Mammary microvascular endothelial cell (primary cell): ENCODE results near the gene SORBS1. TPM values are rescaled to one million over a fixed set of nuclear protein-coding genes. Genes with fewer than 3 reads are reported as not detected.

Source experiments
- total RNA-seq: library from RNA; depleted of rRNA; stranded (reverse); fragments of >200 nt; gene quantifications from 2 replicates; pipeline ENCODE4 v1.2.3, GENCODE V29; 2015

Gene SORBS1
- total RNA-seq = 2.3 and 4.2 TPM in 2 replicates

DNA sequence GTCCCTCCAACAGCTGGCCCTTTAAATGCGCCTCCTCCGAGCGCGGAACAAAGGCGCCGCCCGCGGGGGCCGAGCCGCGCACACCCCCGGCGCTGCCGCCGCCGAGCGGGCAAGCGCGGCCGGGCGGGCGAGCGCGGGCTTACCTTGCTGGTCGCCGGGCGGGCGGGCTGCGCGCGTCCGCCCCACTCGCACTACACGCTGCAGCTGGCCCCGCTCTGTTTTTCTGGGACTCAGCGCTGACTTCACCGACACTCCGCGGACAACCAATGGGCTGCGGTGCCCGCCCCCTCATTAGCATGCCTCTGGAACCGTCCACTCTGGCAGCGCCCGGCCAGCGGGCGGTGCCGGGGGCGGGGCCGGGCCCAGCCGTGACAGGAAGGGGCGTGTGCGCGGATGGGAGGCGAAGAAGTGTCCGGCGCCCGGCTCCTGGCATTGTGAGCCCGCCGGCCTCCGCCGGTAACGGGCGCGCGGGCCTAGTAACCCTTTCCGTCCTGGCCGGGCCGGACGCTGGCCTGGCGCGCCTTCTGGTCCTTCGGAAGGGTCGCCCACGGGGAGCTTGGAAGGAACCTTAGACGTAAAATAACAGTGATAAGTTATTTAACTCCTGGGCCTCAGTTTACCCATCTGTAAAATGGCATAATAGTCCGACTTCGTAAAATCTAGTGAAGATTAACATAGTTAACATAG, at the start of gene SORBS1:
Gene SORBS1, minus strand, starts transcription at position 195 of the 687 bp plus-strand sequence. CDS start 120,236 bp downstream, outside the sequence.

DNA sequence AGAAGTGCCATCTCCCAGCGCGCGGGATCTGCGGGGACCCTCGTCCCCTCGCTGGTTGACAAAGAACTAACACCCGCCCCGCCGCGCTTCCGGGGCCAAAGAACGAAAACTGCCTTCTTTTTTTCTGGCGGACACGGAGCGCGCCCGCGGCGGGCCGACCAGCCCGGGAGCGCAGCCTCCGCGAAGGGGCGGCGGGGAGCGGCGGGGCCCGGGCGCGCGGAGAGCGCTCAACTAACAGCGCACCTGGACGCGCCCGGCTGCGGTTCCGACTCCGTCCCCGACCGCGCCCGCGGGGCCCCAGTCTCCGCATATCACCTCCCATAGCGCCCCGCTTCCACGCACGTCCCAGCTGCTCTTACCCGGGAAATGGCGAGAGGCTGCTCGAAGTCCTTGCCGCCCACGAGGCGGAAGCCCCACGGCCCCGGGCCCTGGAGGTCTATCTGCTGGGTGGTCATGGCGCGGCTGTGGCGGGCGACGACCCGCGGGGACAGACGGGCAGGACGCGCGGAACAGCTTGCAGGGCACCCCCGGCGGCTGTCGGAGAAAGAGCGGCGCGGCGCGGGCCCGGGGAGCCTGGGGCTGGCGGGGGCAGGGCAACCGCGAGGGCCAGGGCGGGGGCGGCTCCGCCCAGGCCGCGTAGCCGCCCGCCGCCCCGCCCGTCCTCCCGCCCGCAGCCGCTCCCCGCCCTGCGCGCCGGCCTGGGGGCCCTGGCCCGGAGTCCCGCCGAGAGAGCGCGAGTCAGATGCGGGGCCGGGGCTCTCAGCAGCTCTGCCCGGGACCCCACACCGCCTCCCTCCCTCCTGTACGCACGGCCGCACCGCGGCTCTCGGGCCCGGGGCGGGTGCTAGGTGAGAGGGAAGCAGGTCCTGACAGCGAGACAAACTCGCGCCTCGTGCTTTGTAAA, 270.5 kb downstream of the SORBS1 start, which contains the start of gene PDLIM1:
Gene PDLIM1, minus strand, starts transcription at position 543 of the 904 bp plus-strand sequence. Its CDS starts 88 bp downstream, at position 455.

Other genes with a start within 250 kb of the SORBS1 start
- gene ALDH18A1, start 95.3 kb upstream of the SORBS1 start, total RNA-seq = 56.6 and 58.0 TPM in 2 replicates
- 41.0 and 46.8 TPM in 2 replicates for gene TCTN3, start 132.6 kb upstream of the SORBS1 start, total RNA-seq
- gene ENTPD1, start 194.8 kb upstream of the SORBS1 start, total RNA-seq = 3.5 and 6.2 TPM in 2 replicates